ENCODE data around the gene KLKB1.
A peak's percentile ranks its signal among the peaks of the same experiment; 100 is the strongest.

The KLKB1 gene

DNA sequence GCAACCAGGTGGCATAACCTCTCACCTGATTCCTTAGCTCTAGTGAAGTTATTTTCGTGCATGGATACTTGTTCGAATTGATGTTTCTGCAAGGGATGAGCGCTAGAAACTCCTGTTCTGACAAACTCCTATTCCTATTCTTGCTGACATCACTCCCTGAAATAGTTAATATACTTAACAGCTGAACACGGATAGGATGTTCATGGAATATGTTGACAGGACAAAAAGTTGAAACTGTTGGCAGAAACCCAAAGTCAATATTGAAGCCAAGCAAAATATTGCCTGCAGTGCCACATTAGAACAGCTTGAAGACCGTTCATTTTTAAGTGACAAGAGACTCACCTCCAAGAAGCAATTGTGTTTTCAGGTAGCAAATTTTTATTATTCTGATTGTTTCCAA lies at the start of gene KLKB1:
Gene KLKB1, plus strand, starts transcription at position 287 of the 400 bp plus-strand sequence. CDS start 689 bp downstream, outside the sequence.
- peak in 1 of 2 experiments; percentile 4 for DNase-seq

DNA sequence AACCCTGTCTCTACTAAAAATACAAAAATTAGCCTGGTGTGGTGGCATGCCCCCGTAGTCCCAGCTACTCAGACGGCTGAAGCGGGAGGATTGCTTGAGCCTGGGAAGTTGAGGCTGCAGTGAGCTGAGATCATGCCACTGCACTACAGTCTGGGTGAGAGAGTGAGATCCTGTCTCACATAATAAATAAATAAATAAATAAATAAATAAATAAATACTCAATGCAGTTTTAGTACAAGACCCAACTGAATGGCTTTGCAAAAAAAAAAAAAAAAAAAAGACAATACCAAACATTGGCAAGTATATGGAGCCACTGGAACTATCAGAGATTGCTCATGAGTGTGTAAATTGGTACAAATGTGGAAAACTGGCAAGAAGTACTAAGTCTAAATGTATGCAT lies 39.2 kb upstream of the KLKB1 start:
- DNase-seq: no peak

DNA sequence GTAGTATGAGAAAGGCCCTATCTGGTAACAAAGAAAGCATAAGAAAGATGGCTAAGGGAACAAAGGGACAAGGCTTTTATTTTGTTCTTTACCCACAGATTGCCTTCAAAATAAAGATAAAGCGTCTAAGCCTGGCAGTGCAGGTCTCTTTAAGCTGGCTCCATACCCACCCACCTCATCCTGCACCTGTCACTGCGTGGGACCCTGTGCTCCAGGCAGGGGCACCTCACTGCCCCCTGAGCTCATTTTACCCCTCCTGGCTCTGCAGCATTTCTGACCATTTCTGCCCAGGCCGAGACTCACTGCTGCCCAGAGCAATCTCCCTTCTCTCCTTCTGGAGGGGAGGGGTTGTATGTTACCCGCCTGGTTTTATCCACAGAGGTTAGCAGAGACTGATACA lies 37.7 kb upstream of the KLKB1 start:
- no peak for DNase-seq

DNA sequence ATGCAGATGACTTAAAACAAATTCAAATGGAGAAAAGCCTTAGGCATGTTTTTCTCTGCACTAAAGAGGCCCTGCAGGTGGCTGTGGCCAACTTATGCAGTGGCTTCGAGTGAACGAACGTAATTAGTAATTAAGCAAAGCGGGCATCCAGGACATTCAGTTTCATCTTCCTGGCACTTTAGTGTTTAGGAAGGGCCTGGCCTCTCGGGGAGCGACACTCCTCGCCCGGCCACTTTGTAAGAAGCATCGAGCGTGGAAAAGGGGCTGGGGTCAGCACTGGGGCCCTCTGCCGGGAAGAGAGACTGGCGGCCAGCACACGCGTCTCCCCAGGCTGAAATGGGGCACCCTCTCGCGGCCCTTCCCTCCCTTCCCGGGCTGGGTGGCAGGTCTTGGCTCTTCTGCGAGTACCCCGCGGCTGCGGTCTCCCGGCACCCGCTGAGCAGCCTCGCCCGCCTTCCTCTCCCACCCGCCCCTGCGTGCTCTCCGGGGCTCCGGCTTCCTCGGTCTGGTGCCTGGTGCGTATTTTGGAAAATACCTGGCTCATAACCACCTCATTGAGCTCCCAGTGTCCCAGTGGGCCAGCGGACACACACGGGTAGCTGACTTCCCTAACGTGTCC lies 36.6 kb upstream of the KLKB1 start:
- peak in 1 of 2 experiments; percentile 1 for DNase-seq

DNA sequence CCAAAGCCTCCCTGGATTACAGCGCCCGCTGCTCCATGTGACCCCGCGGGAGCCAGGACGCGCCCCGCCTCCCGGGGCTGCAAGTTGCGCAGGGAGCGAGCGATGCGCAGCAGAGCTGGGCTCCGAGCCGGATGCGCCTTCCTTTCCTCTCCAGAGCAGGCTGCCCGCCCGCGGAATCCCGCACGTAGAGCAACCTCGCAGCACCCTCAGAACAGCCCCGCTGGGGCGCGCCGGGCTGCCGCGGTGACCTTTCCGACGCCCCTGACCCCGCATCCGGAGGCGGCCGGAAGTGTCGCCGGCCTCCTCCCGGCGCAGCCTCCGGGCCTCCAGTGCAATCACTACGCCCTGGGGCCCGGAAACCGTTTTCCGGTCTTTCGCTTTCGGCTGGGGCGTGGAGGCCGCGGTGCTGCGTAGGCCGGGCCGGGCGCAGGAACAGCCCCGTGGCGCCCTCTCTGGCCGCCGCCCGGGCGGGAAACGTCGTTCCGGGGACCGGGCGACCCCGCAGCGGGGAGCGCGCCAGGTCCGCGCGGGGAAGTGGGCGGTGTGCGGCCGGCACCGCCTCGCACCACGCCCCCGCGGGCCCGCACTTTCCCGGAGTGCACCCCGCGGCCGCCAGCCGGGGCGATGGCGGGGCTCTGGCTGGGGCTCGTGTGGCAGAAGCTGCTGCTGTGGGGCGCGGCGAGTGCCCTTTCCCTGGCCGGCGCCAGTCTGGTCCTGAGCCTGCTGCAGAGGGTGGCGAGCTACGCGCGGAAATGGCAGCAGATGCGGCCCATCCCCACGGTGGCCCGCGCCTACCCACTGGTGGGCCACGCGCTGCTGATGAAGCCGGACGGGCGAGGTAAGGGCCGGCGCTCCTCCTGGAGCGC lies 35.9 kb upstream of the KLKB1 start, which contains the start of gene CYP4V2:
Gene CYP4V2, plus strand, starts transcription at position 368 of the 866 bp plus-strand sequence. Its CDS starts 257 bp downstream, at position 625.
- peak; percentile 35 to 63 for DNase-seq

DNA sequence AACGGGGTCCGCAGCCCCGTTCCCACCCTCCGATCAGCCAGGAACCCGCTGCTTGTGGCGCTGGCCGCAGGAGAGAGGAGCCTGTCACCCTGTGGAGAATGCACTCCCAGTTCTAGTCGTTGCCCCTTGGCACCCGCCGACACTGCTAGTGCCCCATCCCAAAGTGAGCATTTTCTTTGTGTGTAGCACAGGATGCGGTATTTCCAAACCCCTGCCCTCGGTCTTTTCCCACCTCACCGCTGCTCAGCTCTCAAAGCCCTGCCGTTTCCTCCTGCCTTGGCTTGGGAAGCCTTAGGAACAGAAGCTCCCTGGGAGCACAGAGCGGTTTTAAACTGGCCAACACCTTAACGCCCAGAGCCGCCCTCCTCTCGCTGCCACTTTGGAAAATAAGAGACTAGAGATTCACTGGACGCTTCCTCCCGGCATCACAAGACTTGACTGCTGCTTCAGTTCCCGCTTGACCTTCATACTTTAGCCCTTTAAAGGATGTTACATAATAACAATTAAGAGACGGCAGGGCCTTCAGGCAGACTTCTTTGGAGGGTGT lies 35.2 kb upstream of the KLKB1 start:
- DNase-seq: no peak

DNA sequence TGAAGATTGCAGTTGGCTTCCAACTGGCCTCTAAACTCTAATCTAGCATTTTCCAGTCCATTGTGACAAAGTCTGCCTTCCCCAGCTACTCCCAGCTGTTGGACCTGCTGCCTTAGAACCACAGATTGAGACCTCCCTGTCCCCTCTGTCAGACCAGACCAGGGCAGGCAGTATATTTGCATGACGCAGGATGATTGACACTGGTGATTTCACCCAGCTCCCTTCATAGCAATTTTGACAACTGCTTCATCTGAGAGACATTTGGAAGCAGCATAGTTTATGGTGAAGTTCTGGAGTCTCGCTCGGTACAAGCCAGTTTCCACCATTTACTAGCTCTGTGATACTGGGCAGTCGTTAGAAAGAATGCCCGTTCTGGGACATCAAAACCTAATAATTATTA lies 33.5 kb upstream of the KLKB1 start:
- no peak for DNase-seq

DNA sequence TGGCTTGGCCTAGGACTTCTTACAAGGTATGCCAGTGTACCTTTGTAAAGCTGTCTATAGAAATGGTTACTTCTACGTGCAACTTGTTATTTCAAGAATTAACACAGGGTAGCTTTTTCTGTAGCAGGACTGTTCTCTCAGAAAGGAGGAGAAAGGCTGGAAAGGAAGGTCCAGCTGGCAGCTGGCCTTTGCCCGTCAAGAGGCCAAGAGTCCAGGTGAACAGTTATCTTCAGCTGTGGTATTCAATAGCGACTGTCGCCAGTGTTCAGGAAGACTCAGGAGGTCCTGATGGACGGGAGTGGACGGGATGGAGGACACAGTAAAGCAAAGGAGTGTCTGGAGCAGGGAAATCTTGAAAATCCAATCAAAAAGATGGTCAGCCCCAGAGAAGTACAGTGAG lies 31.2 kb upstream of the KLKB1 start:
- DNase-seq: no peak

DNA sequence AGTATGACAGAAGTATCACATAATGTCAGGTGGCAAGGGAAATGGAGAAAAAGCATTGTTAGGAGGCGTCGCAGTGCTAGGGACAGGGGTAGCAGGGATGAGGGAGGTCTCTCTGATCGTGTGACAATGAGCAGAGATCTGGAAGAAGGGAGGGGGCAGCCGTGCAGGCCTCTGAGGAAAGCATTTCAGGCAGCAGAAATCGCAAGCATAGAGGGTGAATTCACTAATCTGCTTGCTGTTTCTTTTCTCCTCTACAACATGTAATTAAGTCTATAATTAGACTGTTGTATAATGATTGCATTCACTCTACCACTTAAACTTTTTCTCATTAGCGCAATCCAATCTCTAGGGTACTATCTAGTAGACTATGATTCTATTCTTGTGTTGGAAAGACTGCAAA lies 26.8 kb upstream of the KLKB1 start:
- DNase-seq: no peak

DNA sequence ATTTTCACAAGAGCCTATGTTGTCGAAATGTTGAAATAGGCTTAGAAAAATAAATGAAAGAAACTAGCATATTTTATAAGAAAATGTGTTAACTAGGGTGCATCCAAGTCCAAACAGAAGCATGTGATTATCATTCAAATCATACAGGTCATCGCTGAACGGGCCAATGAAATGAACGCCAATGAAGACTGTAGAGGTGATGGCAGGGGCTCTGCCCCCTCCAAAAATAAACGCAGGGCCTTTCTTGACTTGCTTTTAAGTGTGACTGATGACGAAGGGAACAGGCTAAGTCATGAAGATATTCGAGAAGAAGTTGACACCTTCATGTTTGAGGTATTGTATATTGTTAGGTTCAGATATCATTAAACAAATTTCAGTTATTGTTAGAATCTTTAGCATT lies 26.3 kb upstream of the KLKB1 start:
- DNase-seq: no peak

DNA sequence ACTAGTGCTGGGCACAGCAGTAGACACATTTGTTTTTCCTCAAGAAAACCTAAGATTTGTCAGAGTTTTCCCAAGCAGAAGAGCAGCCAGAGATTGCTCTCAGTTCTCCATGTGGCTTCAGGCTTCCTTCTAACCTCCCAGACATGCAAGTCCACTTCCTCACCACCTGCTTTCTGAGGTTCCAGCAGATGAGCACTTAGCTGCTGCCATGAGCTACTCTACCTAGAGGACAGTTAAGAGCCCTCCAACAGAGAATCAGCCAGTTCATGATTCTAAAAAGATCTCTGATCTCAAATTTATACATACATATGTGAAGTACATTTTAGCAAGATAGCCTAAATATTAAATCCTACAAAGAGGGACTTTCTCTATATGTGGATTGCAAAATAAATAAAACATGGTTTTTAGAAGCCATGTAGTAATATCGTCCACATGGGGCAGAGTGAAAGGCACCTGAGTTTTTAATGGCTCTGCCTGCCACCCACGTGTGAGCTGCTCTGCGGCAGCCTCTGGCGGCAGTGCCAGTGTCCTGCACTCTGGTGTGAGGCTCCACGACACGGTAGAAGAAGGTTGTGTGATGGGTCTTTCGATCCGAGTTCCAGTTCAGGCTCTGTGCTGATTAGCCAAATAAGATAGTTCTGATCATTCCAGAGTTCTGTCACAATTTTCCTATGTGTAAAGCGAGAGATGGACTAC lies 25.6 kb upstream of the KLKB1 start:
- peak in 1 of 2 experiments; percentile 0 for DNase-seq

DNA sequence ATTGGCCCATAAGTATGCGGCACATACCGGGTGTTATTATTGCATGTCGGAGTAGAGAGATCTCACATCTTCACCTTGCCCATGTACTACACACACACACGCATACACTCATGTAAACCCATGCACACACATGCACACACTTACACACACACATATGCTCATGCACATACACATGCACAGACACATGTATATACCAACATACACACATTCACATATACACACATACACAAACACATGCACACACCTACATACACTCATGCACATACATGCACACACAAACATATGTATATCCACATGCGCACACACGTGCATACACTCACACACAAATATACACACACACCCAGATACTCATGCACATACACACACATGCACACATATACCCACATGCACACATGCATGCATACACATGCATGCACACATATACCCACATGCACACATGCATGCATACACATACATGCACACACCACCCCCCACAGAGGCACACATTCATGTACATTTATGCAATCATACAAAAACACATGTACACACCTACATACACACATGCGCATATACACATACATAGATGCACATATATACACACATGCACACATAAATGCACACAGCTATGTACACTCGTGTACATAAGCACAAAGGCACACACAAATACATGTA lies 24.7 kb upstream of the KLKB1 start:
- DNase-seq: no peak

DNA sequence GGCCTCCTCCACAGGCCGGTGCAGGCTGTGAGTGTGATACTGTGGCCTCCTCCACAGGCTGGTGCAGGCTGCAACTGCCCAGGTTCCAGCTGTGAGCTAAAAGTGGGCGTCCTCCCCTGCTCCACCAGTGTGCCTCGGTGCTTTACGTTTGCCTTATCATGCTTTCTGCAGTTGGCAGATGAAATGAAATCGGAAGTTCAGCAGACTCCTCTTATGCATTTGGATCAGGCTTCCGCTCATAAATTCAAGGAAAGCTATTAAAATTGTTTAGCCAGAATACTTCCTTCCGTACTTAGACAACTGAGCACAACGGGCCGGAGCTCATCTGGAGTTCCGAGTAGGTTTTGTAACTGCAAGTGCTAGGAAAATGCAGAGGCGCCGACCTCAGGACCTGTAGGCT lies 23.9 kb upstream of the KLKB1 start:
- DNase-seq: no peak

DNA sequence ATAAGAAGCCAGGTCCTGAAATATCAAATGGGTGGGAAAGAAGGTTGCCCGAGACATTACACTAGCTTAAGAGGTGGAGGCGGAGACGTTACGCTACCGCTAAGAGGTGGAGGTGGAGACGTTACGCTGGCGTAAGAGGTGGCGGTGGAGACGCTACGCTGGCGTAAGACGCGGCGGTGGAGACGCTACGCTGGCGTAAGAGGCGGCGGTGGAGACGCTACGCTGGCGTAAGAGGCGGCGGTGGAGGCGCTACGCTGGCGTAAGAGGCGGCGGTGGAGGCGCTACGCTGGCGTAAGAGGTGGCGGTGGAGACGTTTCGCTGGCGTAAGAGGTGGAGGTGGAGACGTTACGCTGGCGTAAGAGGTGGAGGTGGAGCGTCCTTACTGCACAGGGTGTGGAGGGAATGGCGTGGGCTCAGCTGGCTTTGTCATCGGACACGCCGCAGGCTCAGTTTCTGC lies 23.2 kb upstream of the KLKB1 start:
- DNase-seq: no peak

DNA sequence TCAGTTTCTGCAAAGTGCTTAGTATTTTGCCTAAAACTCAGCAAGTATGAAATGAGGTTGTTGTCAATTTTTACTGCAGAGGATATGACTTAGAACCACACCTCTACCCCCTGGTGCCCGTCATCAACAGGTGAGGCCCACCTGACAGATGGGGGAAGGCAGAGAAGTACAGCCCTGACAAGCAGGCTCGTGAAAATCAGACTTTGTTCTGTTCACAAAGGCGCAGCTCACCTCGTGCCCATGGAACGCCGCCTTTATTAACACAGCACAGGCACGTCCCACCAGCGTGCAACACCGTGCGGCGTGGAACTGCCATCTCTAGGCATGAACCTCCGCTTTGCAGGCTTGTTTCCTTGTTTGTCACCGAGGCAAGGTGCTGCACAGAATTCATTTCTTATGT lies 22.6 kb upstream of the KLKB1 start:
- DNase-seq: no peak

DNA sequence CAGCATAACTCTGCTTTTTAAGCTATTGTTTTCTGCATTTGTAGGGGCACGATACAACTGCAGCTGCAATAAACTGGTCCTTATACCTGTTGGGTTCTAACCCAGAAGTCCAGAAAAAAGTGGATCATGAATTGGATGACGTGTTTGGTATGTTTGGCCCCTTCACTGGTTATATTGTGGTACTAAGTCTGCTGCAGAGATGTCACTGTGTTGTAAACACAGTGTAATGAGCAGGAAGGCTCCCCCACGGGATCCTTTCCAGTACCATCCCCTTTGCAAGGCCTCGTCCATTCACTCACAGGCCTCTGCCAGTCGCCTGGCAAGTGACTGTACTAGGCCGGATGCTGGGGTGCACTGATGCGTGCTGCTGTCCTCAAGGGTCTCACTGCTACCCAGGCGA lies 22.2 kb upstream of the KLKB1 start:
- DNase-seq: no peak

DNA sequence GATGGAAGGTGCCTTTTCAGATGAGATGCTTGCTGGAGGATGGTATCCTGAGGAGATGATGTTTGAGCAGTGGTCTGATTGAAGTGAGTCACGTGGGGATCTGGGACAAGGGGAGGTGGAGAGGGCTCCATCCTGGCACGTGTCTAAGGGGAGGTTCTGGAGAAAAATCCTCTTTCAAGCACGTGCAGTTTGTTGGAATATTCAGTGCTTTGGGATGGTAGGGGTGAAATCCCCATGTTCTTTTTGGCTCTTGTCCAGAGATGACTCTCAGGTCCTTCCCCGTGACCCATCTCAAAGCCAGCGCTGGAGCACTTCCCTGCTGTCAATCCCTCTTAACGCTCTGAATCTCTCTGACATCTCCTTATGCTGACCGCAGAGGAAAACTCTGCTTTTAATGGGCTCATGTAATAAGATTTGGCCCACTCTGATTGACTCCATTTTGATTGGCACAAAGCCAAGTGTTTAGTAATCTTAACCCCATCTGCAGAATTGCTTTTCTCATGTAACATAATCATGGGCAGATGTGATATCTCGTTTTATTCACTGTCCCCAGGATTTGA lies 10.8 kb upstream of the KLKB1 start:
- DNase-seq: peak; percentile 33 to 40

DNA sequence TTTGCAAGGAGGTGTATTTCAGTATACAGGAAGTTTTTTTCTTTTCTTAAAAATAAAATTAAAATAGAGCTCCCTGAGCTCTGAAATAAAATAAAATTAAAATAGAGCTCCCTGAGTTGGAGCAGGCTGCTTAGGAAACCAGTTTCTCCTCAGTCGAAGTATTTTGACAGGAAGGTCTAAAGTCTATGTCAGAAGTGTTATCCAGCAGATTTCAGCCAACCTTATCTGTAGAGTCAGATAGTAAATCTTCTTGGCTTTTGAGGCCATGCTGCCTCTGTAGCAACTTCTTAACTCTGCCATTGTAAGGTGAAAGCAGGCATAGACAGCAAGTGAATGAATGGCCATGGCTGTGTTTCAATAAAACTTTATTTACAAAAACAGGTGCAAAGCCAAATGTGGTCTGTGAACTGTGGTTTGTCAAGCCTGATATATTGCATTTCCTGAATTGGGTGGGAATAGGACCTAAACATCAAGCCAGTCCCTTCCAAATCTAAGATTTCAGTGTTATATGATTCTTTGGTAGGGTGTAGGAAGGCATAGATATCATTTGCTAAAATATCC lies 9.5 kb upstream of the KLKB1 start:
- DNase-seq: no peak

DNA sequence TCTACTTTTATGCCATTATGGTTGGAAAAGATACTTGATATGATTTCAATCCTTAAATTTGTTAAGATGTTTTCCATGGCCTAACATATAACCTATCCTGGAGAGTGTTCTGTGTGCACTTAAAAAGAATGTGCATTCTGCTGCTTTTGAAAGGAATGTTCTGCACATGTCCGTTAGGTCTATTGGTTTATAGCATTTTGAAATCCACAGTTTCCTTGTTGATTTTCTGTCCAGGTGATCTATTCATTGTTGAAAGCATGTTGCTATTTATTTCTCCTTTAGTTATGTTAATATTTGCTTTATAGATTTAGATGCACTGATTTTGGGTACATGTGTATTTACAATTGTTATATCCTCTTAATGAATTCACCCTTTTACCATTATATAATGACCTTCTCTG lies 5.7 kb upstream of the KLKB1 start:
- DNase-seq: no peak

DNA sequence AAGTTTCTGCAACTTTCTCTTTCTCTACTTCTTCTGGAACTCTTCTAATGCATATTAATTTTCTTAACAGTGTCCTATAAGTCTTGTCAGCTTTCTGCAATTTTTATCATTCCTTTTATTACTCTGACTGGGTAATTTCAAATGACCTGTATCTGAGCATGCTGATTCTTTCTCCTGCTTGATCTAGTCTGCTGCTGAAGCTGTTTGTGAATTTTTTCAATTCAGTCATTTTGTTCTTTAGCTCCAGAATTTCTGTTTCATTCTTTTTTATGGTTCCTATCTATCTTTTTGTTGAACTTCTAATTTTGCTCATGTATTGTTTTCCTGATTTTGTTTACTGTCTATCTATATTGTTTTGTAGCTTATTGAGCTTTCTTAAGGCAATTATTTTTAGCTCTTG lies 1.5 kb upstream of the KLKB1 start:
- no peak for DNase-seq

DNA sequence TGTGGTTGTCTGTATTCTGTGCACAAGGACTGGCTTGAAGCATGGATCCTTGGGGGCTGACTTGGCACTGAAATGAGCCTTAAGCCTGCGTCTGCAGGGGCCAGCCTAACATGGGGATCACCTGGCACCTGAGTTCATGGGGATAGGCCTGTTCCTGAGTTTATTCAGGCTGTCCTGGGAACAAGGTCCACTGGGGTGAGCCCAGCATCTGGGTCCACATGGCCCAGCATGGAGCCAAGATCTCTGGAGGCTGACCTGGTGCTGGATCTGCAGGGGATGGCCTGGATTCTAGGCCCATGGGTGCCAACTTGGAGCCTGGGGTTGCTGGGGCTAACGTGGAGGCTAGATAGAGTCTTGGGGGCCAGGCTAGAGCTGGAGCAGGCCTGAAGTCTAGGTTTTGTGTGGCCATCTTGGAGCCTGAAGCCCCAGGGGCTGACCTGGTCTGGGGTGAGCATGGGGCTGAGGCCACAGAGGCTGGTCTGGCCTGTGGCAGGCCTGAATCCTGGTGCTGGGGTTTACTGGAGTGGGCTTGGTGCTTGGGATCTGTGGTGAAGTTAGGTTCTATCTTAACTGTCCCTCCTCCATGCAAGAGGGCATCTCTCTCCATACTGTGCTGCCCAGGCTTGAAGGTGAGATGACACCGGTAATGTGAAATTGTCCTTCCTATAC lies 652 bp upstream of the KLKB1 start:
- no peak for DNase-seq

Measured in NCI-H187 (cell line).